Esophagus muscularis mucosa (tissue), 4 donors: ENCODE results near the gene ITM2C.

Experiments
- CTCF ChIP-seq, 3 experiments: fragments of 200-600 bp in 2 of 3; fragments of 450-650 bp in 1 of 3; sonication (generic) in 2 of 3; IDR thresholded peaks; one replicate each; pipeline ENCODE4 v1.5.1; 2017 to 2019; ENCODE audit warnings: antibody characterized with exemption in 3 of 3, mild to moderate bottlenecking in 2 of 3, moderate library complexity in 1 of 3
- EP300 ChIP-seq: sonication (generic); formaldehyde crosslinking; IDR thresholded peaks from one replicate; pipeline ENCODE4 v1.6.1; 2017; ENCODE audit warnings: antibody characterized with exemption
- POLR2A ChIP-seq: fragments of 450-650 bp; IDR thresholded peaks from one replicate; pipeline ENCODE4 v1.6.1; 2017; ENCODE audit warnings: antibody characterized with exemption, moderate library complexity, mild to moderate bottlenecking, low read depth

GRCh38 chr2:230886206-230886605 lies 21.5 kb downstream of the ITM2C start:
- TF ChIP-seq CTCF (IDR thresholded peaks at IDR 0.05): no peak
- no peak for TF ChIP-seq POLR2A
- no peak for TF ChIP-seq EP300
